Neural progenitor cell (in vitro differentiated cells): ENCODE data around the gene ULK4. TPM values are rescaled to one million over a fixed set of nuclear protein-coding genes. Genes with fewer than 3 reads are reported as not detected.

Experiments used
- DNase-seq: peaks from one replicate; pipeline ENCODE4 v3.0.0-alpha.2; 2016; ENCODE audit warnings: low spot score
- H2AFZ ChIP-seq: fragments of 200-600 bp; sonication (generic); replicated peaks from 2 replicates; pipeline ENCODE4 v1.6.1; 2016; ENCODE audit warnings: antibody characterized with exemption
- H3F3A ChIP-seq: fragments of 200-600 bp; sonication (generic); 2 replicates; pipeline ENCODE4 v1.6.1; 2016; ENCODE audit warnings: antibody characterized with exemption, low read depth
- H3K27ac ChIP-seq: fragments of 200-600 bp; sonication (generic); 2 replicates; pipeline ENCODE4 v1.5.1; 2016; ENCODE audit warnings: mild to moderate bottlenecking
- H3K27me3 ChIP-seq: fragments of 200-600 bp; sonication (generic); 2 replicates; pipeline ENCODE4 v1.6.1; 2016; ENCODE audit warnings: mild to moderate bottlenecking, moderate library complexity
- H3K36me3 ChIP-seq: fragments of 200-600 bp; sonication (generic); 2 replicates; pipeline ENCODE4 v1.5.1; 2016
- H3K4me1 ChIP-seq: fragments of 200-600 bp; sonication (generic); 2 replicates; pipeline ENCODE4 v1.6.1; 2016; ENCODE audit warnings: mixed run types
- H3K4me2 ChIP-seq: fragments of 200-600 bp; sonication (generic); 2 replicates; pipeline ENCODE4 v1.6.1; 2016
- H3K4me3 ChIP-seq: fragments of 200-600 bp; sonication (generic); 2 replicates; pipeline ENCODE4 v1.5.1; 2016
- H3K79me2 ChIP-seq: fragments of 200-600 bp; sonication (generic); 2 replicates; pipeline ENCODE4 v1.6.1; 2016; ENCODE audit warnings: low read depth
- H3K9ac ChIP-seq: fragments of 200-600 bp; sonication (generic); 2 replicates; pipeline ENCODE4 v1.6.1; 2016
- H3K9me3 ChIP-seq: fragments of 200-600 bp; sonication (generic); 2 replicates; pipeline ENCODE4 v1.5.1; 2016; ENCODE audit warnings: low read depth
- H4K20me1 ChIP-seq: fragments of 200-600 bp; sonication (generic); 2 replicates; pipeline ENCODE4 v1.6.1; 2016; ENCODE audit warnings: low read depth
- H3K27ac Mint-ChIP-seq: 3 replicates; pipeline ENCODE4 v1.8.0; 2021; ENCODE audit warnings: mixed read lengths
- H3K27me3 Mint-ChIP-seq: 2 replicates; pipeline ENCODE4 v1.8.0; 2022; ENCODE audit warnings: low read depth, mild to moderate bottlenecking, inconsistent platforms, moderate library complexity, mixed read lengths; ENCODE audit not compliant: insufficient read depth
- H3K36me3 Mint-ChIP-seq: 3 replicates; pipeline ENCODE4 v1.8.0; 2021; ENCODE audit warnings: mixed read lengths
- H3K4me1 Mint-ChIP-seq: 3 replicates; pipeline ENCODE4 v1.8.0; 2021; ENCODE audit warnings: mixed read lengths
- H3K4me3 Mint-ChIP-seq: 3 replicates; pipeline ENCODE4 v1.8.0; 2021; ENCODE audit warnings: mild to moderate bottlenecking, moderate library complexity, mixed read lengths
- H3K9me3 Mint-ChIP-seq: 3 replicates; pipeline ENCODE4 v1.8.0; 2020; ENCODE audit warnings: mixed read lengths
- CTCF ChIP-seq: fragments of 200-600 bp; sonication (generic); IDR thresholded peaks from 2 replicates; pipeline ENCODE4 v1.5.1; 2017; ENCODE audit warnings: antibody characterized with exemption, mild to moderate bottlenecking
- EZH2 ChIP-seq: fragments of 200-600 bp; sonication (generic); IDR thresholded peaks from 2 replicates; pipeline ENCODE4 v1.6.1; 2017; ENCODE audit warnings: antibody characterized with exemption, mild to moderate bottlenecking, moderate library complexity
- EZH2phosphoT487 ChIP-seq: fragments of 200-600 bp; sonication (generic); IDR thresholded peaks from 2 replicates; pipeline ENCODE4 v1.6.1; 2017; ENCODE audit warnings: antibody characterized with exemption
- total RNA-seq: library from RNA; depleted of rRNA; stranded (reverse); fragments of >200 nt; gene quantifications from 2 replicates; pipeline ENCODE4 v1.2.3, GENCODE V29; 2015; ENCODE audit warnings: low replicate concordance

Gene ULK4
- total RNA-seq, 1 donor from 2014 or later: 33.0 TPM

- no peak overlapping the region for H3K27ac Mint-ChIP-seq
- no peak overlapping the region for H3K9ac ChIP-seq
These were observed 380.2 kb downstream of the ULK4 start for GRCh38 chr3:41581700-41582099.

GRCh38 chr3:41580274-41580959 lies 381.5 kb downstream of the ULK4 start:
- Mint-ChIP-seq H3K27me3 (no peaks in the 10 kb centered on the region), H3K4me1 (peaks cover 3% of the 10 kb centered on the region), H3K9me3 (no peaks in the 10 kb centered on the region), H3K27ac (no peak overlapping the region), H3K4me3 (no peak overlapping the region), H3K36me3 (no peaks in the 10 kb centered on the region)
- no peak overlapping the region for H3K4me3 ChIP-seq
- no peaks in the 10 kb centered on the region for H4K20me1 ChIP-seq
- no peak overlapping the region for H3K4me2 ChIP-seq
- TF ChIP-seq EZH2 (no peak), CTCF (no peak), EZH2phosphoT487 (no peak)
- no peak overlapping the region for H3K27ac ChIP-seq
- DNase-seq: peak; percentile 8
- H3K4me1 ChIP-seq: peaks cover 3% of the 10 kb centered on the region
- H3K27me3 ChIP-seq: no peaks in the 10 kb centered on the region
- H3K9ac ChIP-seq: no peak overlapping the region
- no peaks in the 10 kb centered on the region for H3K79me2 ChIP-seq
- H3K36me3 ChIP-seq: no peaks in the 10 kb centered on the region
- H3K9me3 ChIP-seq: no peaks in the 10 kb centered on the region
- H2AFZ ChIP-seq: no peak overlapping the region
- no peaks in the 10 kb centered on the region for H3F3A ChIP-seq

More at GRCh38 chr3:41581700-41582099, 380.2 kb downstream of the ULK4 start:
- Histone ChIP-seq H3K27ac (no peak overlapping the region), H3K36me3 (no peaks in the 10 kb centered on the region), H3K4me1 (peaks cover 5% of the 10 kb centered on the region), H3K9me3 (no peaks in the 10 kb centered on the region), H3K27me3 (no peaks in the 10 kb centered on the region), H2AFZ (no peak overlapping the region), H3F3A (no peaks in the 10 kb centered on the region), H3K79me2 (no peaks in the 10 kb centered on the region), H4K20me1 (no peaks in the 10 kb centered on the region), H3K4me2 (no peak overlapping the region), H3K4me3 (no peak overlapping the region)
- H3K36me3 Mint-ChIP-seq: no peaks in the 10 kb centered on the region
- H3K9me3 Mint-ChIP-seq: no peaks in the 10 kb centered on the region
- no peaks in the 10 kb centered on the region for H3K27me3 Mint-ChIP-seq
- TF ChIP-seq CTCF (no peak), EZH2 (no peak)
- H3K4me1 Mint-ChIP-seq: peaks cover 3% of the 10 kb centered on the region
- no peak for DNase-seq
- no peak overlapping the region for H3K4me3 Mint-ChIP-seq

- Histone ChIP-seq H2AFZ (no peak overlapping the region), H3F3A (no peaks in the 10 kb centered on the region), H3K4me1 (peaks cover 3% of the 10 kb centered on the region), H3K4me2 (no peak overlapping the region), H3K9me3 (no peaks in the 10 kb centered on the region), H4K20me1 (no peaks in the 10 kb centered on the region), H3K27me3 (no peaks in the 10 kb centered on the region), H3K36me3 (no peaks in the 10 kb centered on the region), H3K9ac (no peak overlapping the region), H3K4me3 (no peak overlapping the region), H3K27ac (no peak overlapping the region), H3K79me2 (no peaks in the 10 kb centered on the region)
- H3K4me1 Mint-ChIP-seq: peaks cover 3% of the 10 kb centered on the region
- TF ChIP-seq EZH2 (no peak), EZH2phosphoT487 (no peak), CTCF (no peak)
- no peaks in the 10 kb centered on the region for H3K27me3 Mint-ChIP-seq
- H3K9me3 Mint-ChIP-seq: no peaks in the 10 kb centered on the region
- no peaks in the 10 kb centered on the region for H3K36me3 Mint-ChIP-seq
- no peak overlapping the region for H3K4me3 Mint-ChIP-seq
- no peak for DNase-seq
- no peak overlapping the region for H3K27ac Mint-ChIP-seq
These were observed 382.0 kb downstream of the ULK4 start for GRCh38 chr3:41579861-41580260.
